Liver (tissue), 3 donors: Measurements from ENCODE around the gene CPLX4.

Experiments used
- EGR1 ChIP-seq, 2 donors: IDR thresholded peaks; 2 replicates each; pipeline ENCODE4 v1.6.1; 2016 to 2018; ENCODE audit warnings: antibody characterized with exemption in 2 of 2, low read depth in 2 of 2
- FOXA1 ChIP-seq: IDR thresholded peaks from 2 replicates; pipeline ENCODE4 v1.6.1; 2016; ENCODE audit warnings: antibody characterized with exemption
- GABPA ChIP-seq, 2 donors: IDR thresholded peaks in 1 of 2; conservative IDR thresholded peaks in 1 of 2; 2 replicates each; pipeline ENCODE4 v1.6.1; 2016; ENCODE audit warnings: antibody characterized with exemption in 2 of 2, mild to moderate bottlenecking in 1 of 2, moderate library complexity in 1 of 2
- JUND ChIP-seq, 2 donors: IDR thresholded peaks; 2 replicates each; pipeline ENCODE4 v1.6.1; 2016; ENCODE audit warnings: antibody characterized with exemption in 2 of 2
- RAD21 ChIP-seq, 2 donors: IDR thresholded peaks; 2 replicates each; pipeline ENCODE4 v1.6.1; 2016; ENCODE audit warnings: antibody characterized with exemption in 2 of 2, mild to moderate bottlenecking in 2 of 2
- RXRA ChIP-seq, 2 donors: IDR thresholded peaks; 2 replicates each; pipeline ENCODE4 v1.6.1; 2017 to 2018; ENCODE audit warnings: antibody characterized with exemption in 2 of 2, mild to moderate bottlenecking in 1 of 2
- SP1 ChIP-seq: IDR thresholded peaks from 2 replicates; pipeline ENCODE4 v1.6.1; 2018; ENCODE audit warnings: antibody characterized with exemption, mild to moderate bottlenecking
- TAF1 ChIP-seq: conservative IDR thresholded peaks from 2 replicates; pipeline ENCODE4 v1.6.1; 2016; ENCODE audit warnings: antibody characterized with exemption, mild to moderate bottlenecking
- YY1 ChIP-seq: IDR thresholded peaks from 2 replicates; pipeline ENCODE4 v1.6.1; 2016; ENCODE audit warnings: antibody characterized with exemption, mild to moderate bottlenecking
- TF ChIP-seq, protein P1 (sequence below): IDR thresholded peaks from 2 replicates; pipeline ENCODE4 v1.6.1; 2016; ENCODE audit warnings: antibody characterized with exemption, mild to moderate bottlenecking
- TF ChIP-seq, protein P2 (sequence below): fragments of 150-350 bp; IDR thresholded peaks from 2 replicates; pipeline ENCODE4 v1.5.1; 2017; ENCODE audit warnings: improper control_type of control experiment, low read depth, low read length; ENCODE audit not compliant: missing input control
- TF ChIP-seq, protein P3 (sequence below): IDR thresholded peaks from 2 replicates; pipeline ENCODE4 v1.6.1; 2016; ENCODE audit warnings: antibody characterized with exemption
- TF ChIP-seq, protein P4 (sequence below): IDR thresholded peaks from 2 replicates; pipeline ENCODE4 v1.6.1; 2016; ENCODE audit warnings: antibody characterized with exemption
- TF ChIP-seq, protein P5 (sequence below): IDR thresholded peaks from 2 replicates; pipeline ENCODE4 v1.6.1; 2016; ENCODE audit warnings: antibody characterized with exemption
- donor health status: healthy.
- donor health status: healthy.

DNA sequence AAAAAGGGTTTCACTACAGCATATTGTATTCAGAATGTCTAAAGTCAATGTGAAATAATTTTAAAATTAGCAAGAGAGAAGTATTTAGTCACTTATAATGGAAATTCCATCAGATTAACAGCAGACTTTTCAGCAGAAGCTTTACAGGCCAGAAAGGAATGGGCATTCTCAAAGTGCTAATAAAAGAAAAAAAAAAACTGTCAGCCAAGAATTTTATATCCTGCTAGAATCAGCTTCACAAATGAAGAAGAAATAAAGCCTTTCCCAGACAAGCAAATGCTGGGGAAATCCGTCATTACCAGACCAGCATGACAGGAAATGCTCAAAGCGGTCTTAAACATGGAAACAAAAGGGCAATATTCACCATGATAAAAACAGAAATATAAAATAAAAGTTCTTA is 21.9 kb upstream of the CPLX4 start:
- TF ChIP-seq, protein P1, sequence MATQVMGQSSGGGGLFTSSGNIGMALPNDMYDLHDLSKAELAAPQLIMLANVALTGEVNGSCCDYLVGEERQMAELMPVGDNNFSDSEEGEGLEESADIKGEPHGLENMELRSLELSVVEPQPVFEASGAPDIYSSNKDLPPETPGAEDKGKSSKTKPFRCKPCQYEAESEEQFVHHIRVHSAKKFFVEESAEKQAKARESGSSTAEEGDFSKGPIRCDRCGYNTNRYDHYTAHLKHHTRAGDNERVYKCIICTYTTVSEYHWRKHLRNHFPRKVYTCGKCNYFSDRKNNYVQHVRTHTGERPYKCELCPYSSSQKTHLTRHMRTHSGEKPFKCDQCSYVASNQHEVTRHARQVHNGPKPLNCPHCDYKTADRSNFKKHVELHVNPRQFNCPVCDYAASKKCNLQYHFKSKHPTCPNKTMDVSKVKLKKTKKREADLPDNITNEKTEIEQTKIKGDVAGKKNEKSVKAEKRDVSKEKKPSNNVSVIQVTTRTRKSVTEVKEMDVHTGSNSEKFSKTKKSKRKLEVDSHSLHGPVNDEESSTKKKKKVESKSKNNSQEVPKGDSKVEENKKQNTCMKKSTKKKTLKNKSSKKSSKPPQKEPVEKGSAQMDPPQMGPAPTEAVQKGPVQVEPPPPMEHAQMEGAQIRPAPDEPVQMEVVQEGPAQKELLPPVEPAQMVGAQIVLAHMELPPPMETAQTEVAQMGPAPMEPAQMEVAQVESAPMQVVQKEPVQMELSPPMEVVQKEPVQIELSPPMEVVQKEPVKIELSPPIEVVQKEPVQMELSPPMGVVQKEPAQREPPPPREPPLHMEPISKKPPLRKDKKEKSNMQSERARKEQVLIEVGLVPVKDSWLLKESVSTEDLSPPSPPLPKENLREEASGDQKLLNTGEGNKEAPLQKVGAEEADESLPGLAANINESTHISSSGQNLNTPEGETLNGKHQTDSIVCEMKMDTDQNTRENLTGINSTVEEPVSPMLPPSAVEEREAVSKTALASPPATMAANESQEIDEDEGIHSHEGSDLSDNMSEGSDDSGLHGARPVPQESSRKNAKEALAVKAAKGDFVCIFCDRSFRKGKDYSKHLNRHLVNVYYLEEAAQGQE: no peak
- TF ChIP-seq, protein P2, sequence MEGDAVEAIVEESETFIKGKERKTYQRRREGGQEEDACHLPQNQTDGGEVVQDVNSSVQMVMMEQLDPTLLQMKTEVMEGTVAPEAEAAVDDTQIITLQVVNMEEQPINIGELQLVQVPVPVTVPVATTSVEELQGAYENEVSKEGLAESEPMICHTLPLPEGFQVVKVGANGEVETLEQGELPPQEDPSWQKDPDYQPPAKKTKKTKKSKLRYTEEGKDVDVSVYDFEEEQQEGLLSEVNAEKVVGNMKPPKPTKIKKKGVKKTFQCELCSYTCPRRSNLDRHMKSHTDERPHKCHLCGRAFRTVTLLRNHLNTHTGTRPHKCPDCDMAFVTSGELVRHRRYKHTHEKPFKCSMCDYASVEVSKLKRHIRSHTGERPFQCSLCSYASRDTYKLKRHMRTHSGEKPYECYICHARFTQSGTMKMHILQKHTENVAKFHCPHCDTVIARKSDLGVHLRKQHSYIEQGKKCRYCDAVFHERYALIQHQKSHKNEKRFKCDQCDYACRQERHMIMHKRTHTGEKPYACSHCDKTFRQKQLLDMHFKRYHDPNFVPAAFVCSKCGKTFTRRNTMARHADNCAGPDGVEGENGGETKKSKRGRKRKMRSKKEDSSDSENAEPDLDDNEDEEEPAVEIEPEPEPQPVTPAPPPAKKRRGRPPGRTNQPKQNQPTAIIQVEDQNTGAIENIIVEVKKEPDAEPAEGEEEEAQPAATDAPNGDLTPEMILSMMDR: no peak
- TF ChIP-seq, protein P3, sequence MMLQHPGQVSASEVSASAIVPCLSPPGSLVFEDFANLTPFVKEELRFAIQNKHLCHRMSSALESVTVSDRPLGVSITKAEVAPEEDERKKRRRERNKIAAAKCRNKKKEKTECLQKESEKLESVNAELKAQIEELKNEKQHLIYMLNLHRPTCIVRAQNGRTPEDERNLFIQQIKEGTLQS: no peak
- no peak for TF ChIP-seq FOXA1
- no peak for TF ChIP-seq RAD21 (IDR thresholded peaks at IDR 0.05)
- TF ChIP-seq RXRA (IDR thresholded peaks at IDR 0.05): no peak
- TF ChIP-seq YY1: no peak
- TF ChIP-seq, protein P4, sequence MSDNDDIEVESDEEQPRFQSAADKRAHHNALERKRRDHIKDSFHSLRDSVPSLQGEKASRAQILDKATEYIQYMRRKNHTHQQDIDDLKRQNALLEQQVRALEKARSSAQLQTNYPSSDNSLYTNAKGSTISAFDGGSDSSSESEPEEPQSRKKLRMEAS: no peak
- no peak for TF ChIP-seq GABPA (IDR thresholded peaks at IDR 0.05 in 1 of 2, conservative IDR thresholded peaks at IDR 0.05 in 1 of 2)
- TF ChIP-seq JUND (IDR thresholded peaks at IDR 0.05): no peak
- TF ChIP-seq EGR1 (IDR thresholded peaks at IDR 0.05; ENCODE audit: low read depth in 2 of 2): no peak
- no peak for TF ChIP-seq SP1
- TF ChIP-seq, protein P5, sequence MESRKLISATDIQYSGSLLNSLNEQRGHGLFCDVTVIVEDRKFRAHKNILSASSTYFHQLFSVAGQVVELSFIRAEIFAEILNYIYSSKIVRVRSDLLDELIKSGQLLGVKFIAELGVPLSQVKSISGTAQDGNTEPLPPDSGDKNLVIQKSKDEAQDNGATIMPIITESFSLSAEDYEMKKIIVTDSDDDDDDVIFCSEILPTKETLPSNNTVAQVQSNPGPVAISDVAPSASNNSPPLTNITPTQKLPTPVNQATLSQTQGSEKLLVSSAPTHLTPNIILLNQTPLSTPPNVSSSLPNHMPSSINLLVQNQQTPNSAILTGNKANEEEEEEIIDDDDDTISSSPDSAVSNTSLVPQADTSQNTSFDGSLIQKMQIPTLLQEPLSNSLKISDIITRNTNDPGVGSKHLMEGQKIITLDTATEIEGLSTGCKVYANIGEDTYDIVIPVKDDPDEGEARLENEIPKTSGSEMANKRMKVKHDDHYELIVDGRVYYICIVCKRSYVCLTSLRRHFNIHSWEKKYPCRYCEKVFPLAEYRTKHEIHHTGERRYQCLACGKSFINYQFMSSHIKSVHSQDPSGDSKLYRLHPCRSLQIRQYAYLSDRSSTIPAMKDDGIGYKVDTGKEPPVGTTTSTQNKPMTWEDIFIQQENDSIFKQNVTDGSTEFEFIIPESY: no peak
- TF ChIP-seq TAF1: no peak
